Hematopoietic multipotent progenitor cell treated with erythropoietin and hydrocortisone succinate and interleukin-3 and kit ligand, for 8 days (in vitro differentiated cells): ENCODE data around the gene CNIH1.
"Not testable (repeated sequence)": the region's sequence is repeated elsewhere in the genome, so short reads cannot be mapped to it uniquely, and the experiment has no call there.

Experiments
- DNase-seq: peaks from one replicate; pipeline ENCODE4 v3.0.0-alpha.2; 2015

The CNIH1 gene

GRCh38 chr14:54465654-54466053 lies 24.5 kb upstream of the CNIH1 start:
- DNase-seq, result no peak

DNA sequence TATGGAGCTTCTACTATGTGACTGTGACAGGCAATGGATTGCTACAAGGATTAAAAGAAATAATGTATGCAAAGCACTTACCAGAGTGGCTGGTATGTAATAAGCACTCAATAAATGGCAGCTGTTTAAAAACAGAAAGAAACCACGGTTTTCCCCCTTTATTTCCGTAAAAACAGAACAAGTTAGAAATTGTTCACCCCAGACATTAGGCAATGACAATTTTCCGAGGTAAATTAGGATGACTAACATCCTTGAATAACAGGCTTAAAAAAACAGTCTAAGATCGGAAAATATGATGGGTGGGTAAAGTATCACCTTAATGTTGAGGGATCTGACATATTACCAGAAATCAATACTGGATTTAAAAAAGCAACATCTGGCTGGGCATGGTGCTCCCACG lies 20.9 kb upstream of the CNIH1 start:
- no peak for DNase-seq

DNA sequence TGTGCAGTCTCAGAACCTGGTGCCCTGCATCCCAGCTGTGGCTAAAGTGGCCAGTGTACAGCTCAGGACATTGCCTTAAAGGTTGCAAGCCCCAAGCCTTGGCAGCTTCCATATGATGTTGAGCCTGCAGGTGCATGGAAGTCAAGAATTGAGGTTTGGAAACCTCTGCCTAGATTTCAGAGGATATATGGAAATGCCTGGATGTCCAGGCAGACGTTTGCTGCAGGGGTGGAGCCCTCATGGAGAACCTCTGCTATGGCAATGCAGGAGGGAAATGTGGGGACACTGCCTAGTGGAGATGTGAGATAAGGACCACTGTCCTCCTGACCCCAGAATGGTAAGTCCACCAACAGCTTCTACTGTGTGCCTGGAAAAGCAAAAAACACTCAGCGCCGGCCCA lies 17.9 kb upstream of the CNIH1 start:
- DNase-seq, result no peak

DNA sequence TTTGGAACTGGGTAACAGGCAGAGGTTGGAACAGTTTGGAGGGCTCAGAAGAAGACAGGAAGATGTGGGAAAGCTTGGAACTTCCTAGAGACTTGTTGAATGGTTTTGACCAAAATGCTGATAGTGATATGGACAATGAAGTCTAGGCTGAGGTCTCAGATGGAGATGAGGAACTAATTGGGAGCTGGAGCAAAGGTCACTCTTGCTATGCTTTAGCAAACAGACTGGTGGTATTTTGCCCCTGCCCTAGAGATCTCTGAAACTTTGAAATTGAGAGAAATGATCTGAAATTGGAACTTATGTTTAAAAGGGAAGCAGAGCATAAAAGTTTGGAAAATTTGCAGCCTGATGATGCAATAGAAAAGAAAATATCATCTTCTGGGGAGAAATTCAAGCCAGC lies 17.4 kb upstream of the CNIH1 start:
- not testable (repeated sequence) for DNase-seq

DNA sequence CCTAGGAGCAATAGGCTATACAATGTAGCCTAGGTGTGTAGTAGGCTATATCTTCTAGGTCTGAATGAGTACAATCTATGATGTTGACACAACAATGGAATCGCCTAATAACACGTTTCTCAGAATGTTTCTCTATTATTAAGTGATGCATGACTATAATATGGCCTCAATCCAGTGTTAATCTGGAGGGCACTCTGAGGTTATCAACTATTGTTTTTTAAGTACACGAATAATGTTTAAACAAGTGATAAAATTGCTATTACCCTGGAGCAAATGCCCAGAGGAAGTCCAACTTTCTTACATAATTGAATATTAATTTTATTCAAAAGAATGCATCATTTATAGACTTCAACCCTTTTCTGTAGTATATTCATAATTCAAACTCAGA lies 16.4 kb upstream of the CNIH1 start:
- DNase-seq, result no peak

DNA sequence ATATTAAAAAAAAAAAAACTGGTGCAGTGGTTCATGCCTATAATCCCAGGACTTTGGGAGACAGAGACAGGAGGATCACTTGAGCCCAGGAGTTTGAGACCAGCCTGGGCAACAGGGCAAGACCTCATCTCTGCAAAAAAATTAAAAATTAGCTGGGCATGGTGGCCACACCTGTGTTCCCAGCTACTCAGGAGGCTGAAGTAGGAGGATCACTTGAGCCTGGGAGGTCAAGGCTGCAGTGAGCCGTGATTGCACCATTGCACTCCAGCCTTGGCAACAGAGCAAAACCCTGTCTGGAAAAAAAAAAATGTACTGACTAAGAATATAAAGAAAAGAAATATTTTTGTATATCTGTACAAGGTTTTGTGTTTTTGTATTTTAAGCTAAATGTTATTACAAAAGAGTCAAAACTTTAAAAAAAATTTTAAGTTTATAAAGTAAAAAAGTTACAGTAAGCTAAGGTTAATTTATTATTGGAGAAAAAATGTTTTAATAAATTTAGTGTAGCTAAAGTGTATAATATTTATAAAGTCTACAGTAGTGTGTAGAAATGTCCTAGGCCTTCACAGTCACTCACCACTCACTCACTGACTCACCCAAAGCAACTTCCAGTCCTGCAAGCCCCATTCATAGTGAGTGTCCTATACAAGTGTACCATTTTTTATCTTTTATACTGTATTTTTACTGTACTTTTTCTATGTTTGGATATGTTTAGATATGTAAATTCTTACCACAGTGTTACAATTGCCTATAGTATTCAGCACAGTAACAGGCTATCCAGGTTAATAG lies 15.8 kb upstream of the CNIH1 start:
- DNase-seq, result not testable (repeated sequence)

GRCh38 chr14:54455363-54455762 lies 14.2 kb upstream of the CNIH1 start:
- no peak for DNase-seq

DNA sequence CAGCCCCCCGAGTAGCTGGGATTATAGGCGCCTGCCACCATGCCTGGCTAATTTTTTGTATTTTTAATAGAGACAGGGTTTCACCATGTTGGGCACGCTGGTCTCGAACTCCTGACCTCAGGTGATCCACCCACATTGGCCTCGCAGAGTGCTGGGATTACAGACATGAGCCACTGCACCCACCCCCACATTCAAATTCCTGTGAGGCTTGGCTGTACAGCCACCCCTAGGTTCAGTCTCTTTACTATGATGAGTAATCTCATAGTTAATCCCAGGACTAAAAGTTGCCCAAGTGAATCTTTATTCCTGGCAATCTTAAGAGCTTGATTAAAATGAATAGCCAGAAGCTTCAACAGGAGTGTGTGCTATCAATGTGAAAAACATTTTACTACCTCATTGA lies 12.8 kb upstream of the CNIH1 start:
- DNase-seq, result not testable (repeated sequence)

- no peak for DNase-seq
These were observed 12.1 kb upstream of the CNIH1 start for GRCh38 chr14:54453252-54453651.

DNA sequence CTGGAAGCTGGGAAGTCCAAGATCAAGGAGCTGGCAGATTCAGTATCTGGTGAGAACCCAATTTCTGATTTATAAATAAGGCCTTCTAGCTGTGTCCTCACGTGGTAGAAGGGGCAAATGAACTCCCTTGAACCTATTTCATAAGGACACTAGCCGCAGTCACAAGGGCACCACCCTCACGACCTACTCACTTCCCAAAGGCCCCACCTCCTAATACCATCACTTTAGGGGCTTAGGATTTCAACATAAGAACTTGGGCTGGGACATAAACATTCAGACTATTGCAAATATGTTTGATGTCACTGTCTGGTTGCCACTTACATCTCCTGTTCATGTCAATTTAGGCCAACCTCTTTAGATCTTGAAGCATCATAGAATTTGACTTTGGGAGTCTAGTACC lies 10.8 kb upstream of the CNIH1 start:
- no peak for DNase-seq

GRCh38 chr14:54451121-54451601 lies 10.0 kb upstream of the CNIH1 start:
- no peak for DNase-seq

DNA sequence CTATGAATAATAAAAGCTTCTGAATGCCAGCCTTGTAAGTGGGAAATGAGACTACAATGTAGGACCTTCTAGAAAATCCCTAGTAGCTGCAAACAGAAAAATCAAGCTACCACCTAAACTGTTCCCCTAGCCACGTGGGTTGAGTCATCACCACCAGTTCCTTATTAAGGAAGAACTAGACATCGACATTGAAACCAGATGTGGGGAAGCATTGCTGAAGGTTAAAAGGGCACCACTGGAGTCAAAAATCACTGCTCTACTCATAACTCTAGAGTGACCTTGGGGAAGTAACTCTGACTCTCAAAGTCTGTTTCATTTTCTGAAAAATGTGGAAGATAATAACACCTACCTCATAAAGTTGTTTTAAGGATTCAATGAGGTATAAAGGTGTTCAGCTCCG lies 9.4 kb upstream of the CNIH1 start:
- DNase-seq, result no peak

GRCh38 chr14:54447231-54447692 lies 6.1 kb upstream of the CNIH1 start:
- no peak for DNase-seq

DNA sequence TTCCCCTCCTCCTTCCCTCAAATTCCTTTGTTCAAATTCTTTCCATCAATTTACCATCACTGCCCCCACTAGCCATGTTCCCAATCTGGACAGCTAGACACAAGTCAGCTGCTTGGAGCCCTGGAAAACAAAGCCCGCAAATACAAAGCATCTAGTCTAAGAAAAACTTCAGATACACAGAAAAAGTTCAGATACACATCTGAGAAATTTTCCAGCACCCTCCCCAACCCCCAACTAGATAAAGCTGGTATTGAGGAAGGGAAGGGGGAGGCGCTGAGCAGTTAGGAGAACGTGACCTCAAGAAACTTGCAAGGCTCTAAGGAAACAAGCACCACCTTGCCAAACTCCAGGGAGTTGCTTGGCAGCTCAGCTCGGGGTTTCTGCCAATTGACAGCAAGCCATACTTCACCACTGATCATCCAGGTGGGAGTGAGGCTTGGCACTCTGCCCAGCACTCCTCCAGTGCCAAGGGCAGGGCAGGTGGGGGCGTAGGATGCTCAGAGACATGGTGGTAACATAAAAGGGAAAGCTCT lies 5.1 kb upstream of the CNIH1 start:
- peak; percentile 21 for DNase-seq

GRCh38 chr14:54444681-54445080 lies 3.5 kb upstream of the CNIH1 start:
- DNase-seq, result no peak

GRCh38 chr14:54443981-54444380 lies 2.8 kb upstream of the CNIH1 start:
- no peak for DNase-seq

DNA sequence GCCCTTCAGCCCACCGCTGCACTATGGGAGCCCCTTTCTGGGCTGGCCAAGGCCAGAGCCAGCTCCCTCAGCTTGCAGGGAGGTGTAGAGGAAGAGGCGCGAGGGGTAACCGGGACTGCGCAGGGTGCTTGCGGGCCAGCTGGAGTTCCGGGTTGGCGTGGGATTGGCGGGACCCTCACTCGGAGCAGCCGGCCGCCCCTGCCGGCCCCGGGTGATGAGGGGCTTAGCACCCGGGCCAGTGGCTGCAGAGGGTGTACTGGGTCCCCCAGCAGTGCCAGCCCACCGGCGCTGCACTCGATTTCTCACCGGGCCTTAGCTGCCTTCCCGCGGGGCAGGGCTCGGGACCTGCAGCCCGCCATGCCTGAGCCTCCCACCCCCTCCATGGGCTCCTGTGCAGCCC lies 1.8 kb upstream of the CNIH1 start:
- not testable (repeated sequence) for DNase-seq

GRCh38 chr14:54440476-54440872 lies 700 bp downstream of the CNIH1 start:
- DNase-seq, result peak; percentile 11

- DNase-seq, result no peak
These were observed 1.1 kb downstream of the CNIH1 start for GRCh38 chr14:54440037-54440436.

- no peak for DNase-seq
These were observed 2.5 kb downstream of the CNIH1 start for GRCh38 chr14:54438703-54439102.

- not testable (repeated sequence) for DNase-seq
These were observed 3.2 kb downstream of the CNIH1 start for GRCh38 chr14:54437954-54438353.

DNA sequence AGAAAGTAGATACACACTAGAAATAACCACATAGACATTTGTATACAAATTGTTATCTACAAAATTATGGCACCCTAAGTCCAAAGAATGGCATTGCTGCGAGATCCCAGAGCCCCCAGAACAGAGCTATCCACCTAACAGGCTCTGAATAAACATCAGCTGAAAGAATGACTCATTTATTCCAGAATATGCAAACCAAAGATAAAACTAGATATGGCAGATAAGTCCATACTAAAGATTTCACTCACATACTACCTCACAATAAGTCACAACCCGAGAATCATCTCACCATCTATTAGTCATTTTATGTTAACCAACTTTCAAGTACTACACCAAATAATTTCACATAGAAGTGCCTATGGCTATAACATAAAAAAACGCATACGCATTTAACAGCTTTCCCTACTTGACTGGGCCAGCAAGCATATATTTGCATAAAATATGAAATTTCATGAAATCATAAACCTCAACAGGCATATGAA lies 5.6 kb downstream of the CNIH1 start:
- DNase-seq, result peak; percentile 82

DNA sequence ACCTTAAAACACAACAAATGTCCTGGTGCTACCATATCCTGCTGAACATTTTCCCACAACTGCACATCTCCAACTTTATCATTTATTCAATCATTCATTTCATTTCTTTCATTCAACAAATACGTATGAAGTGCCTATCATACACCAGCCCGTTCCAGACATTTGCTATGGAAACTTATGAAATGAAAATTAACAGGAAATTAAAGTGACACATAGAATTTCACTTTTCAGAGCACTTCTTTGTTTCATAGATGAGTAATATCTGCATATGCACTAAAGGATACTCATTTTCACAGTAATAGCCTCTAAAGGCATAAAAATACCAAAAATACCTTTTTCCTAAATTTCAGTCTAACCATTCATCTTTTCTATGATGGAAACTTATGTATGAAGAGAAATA lies 12.6 kb downstream of the CNIH1 start:
- DNase-seq, result no peak

DNA sequence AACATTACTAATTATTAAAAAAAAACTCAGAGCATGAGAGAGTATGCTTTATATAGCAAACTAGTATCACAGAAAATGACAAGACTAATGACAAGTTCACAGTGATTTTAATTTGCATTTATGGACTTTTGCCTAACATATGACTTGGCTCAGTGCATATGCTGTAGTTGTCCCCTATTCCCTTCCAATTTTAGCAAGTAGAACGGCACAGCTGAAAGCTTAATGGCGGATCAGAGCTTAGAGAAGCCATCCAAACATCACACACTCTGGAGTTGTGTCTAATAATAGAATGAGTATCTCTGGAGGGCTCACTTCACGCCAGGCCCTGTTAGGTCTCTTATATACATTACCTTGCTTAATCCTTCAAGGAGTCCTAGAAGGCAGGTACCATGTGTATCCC lies 13.3 kb downstream of the CNIH1 start:
- DNase-seq, result no peak
